K562 (cell line): ENCODE measurements around the gene STK16. TPM values are rescaled to one million over a fixed set of nuclear protein-coding genes. Genes with fewer than 3 reads are reported as not detected.

Experiments used
- ATAC-seq: fragments of 200-7000 bp; cut with Tn5 transposase; 3 replicates; pipeline ENCODE4 v1.9.1; 2020; ENCODE audit warnings: moderate library complexity
- BruUV-seq: library from RNA; stranded (reverse); fragments of 400-500 nt; replicated peaks from 2 replicates; lab custom pipeline; 2021; lab: Mats Ljungman, UMichigan
- CTCF ChIA-PET: fragments of 300-600 bp; formaldehyde crosslinking; extraction: SDS; loops from one replicate; lab custom pipeline; 2021; ENCODE audit warnings: low intra/inter-chr PET ratio; lab: Yijun Ruan, JAX
- POLR2A ChIA-PET: fragments of 300-600, 350-650 bp; sonication (Branson Sonifier 250); formaldehyde crosslinking; extraction: SDS; loops from one replicate; lab custom pipeline; 2021; ENCODE audit warnings: antibody characterized with exemption, inconsistent platforms; lab: Yijun Ruan, JAX
- DNase-seq, 4 experiments: peaks; one replicate each; pipeline versions ENCODE4 v3.0.0 to v3.0.0-alpha.2; 2011 to 2018; ENCODE audit warnings: low spot score in 3 of 4, mixed read lengths in 3 of 4; ENCODE audit errors: extremely low read depth in 1 of 4
- FAIRE-seq: peaks from 2 replicates; lab custom pipeline; 2011; peaks lifted over from hg19 to GRCh38; lab: Jason Lieb, UNC
- H2AFZ ChIP-seq: 2 replicates; pipeline ENCODE4 v1.6.0; 2011; ENCODE audit warnings: low read depth, low read length, control low read depth, inconsistent platforms
- H3K27ac ChIP-seq: fragments of 200-600 bp; 3 replicates; pipeline ENCODE4 v1.8.0; 2011; ENCODE audit warnings: low read depth, mild to moderate bottlenecking, control low read depth, inconsistent platforms, low read length, moderate library complexity, mixed read lengths; ENCODE audit errors: extremely low read depth
- H3K27me3 ChIP-seq, 2 experiments: fragments of 300-600 bp in 1 of 2; 2 replicates in 1 of 2; 3 replicates in 1 of 2; pipeline versions ENCODE4 v1.6.0 to v1.8.0; 2011; ENCODE audit warnings: inconsistent platforms in 2 of 2, low read length in 2 of 2, mild to moderate bottlenecking in 1 of 2, mixed read lengths in 1 of 2, moderate library complexity in 1 of 2; ENCODE audit not compliant: control insufficient read depth in 2 of 2, insufficient read depth in 2 of 2
- H3K36me3 ChIP-seq: fragments of 300-600 bp; 3 replicates; pipeline ENCODE4 v1.8.0; 2011; ENCODE audit warnings: mild to moderate bottlenecking, low read length, inconsistent platforms; ENCODE audit not compliant: control insufficient read depth, insufficient read depth
- H3K4me1 ChIP-seq, 2 experiments: fragments of 200-600 bp in 1 of 2; replicated peaks in 1 of 2; 2 replicates in 1 of 2; 3 replicates in 1 of 2; pipeline versions ENCODE4 v1.5.1 to v1.8.0; 2011; ENCODE audit warnings: inconsistent platforms in 2 of 2, low read length in 2 of 2, mild to moderate bottlenecking in 1 of 2, mixed read lengths in 1 of 2, moderate library complexity in 1 of 2; ENCODE audit not compliant: control insufficient read depth in 2 of 2, insufficient read depth in 2 of 2
- H3K4me2 ChIP-seq: 2 replicates; pipeline ENCODE4 v1.6.1; 2011; ENCODE audit warnings: low read length, control low read depth, inconsistent platforms, mixed read lengths; ENCODE audit not compliant: insufficient read depth
- H3K4me3 ChIP-seq: fragments of 200-600 bp; sonication (generic), shearing (Covaris generic); 2 replicates; pipeline ENCODE4 v1.5.1; 2016; ENCODE audit warnings: control low read depth, inconsistent platforms
- H3K79me2 ChIP-seq: fragments of 200-600 bp; 3 replicates; pipeline ENCODE4 v1.8.0; 2011; ENCODE audit warnings: low read length, inconsistent platforms; ENCODE audit not compliant: control insufficient read depth, insufficient read depth
- H3K9ac ChIP-seq, 2 experiments: 2 replicates each; pipeline versions ENCODE4 v1.6.0 to v1.6.1; 2011; ENCODE audit warnings: low read depth in 2 of 2, low read length in 2 of 2, control low read depth in 1 of 2, inconsistent platforms in 1 of 2, mild to moderate bottlenecking in 1 of 2, mixed read lengths in 1 of 2; ENCODE audit not compliant: insufficient read depth in 1 of 2
- H3K9me1 ChIP-seq: one replicate; pipeline ENCODE4 v1.6.0; 2011; ENCODE audit warnings: inconsistent platforms, mild to moderate bottlenecking, low read length, moderate library complexity; ENCODE audit not compliant: control insufficient read depth, insufficient read depth
- H3K9me3 ChIP-seq: replicated peaks from 2 replicates; pipeline ENCODE4 v1.5.1; 2011; ENCODE audit warnings: low read depth, low read length, inconsistent platforms; ENCODE audit not compliant: control insufficient read depth, insufficient read depth
- H4K20me1 ChIP-seq: replicated peaks from 2 replicates; pipeline ENCODE4 v1.6.1; 2011; ENCODE audit warnings: low read length, inconsistent platforms, mixed read lengths; ENCODE audit not compliant: control insufficient read depth, insufficient read depth
- NCOR1 ChIP-seq: fragments of 450-650 bp; IDR thresholded peaks from 2 replicates; pipeline ENCODE4 v1.6.1; 2016; ENCODE audit warnings: mild to moderate bottlenecking, moderate library complexity
- RBFOX2 ChIP-seq: fragments of 200-400 bp; formaldehyde crosslinking; IDR thresholded peaks from 2 replicates; pipeline ENCODE4 v1.6.1; 2017; ENCODE audit warnings: low read depth, mild to moderate bottlenecking, low read length, moderate library complexity
- WGBS: fragments of 100-300 bp; shearing (Covaris generic); methylation state at CpG from one replicate; pipeline ENCODE4 v1.1.6; 2016; ENCODE audit warnings: low coverage, mixed read lengths; ENCODE audit not compliant: insufficient coverage; ENCODE audit errors: missing lambda C conversion rate; 5-methylcytosine and 5-hydroxymethylcytosine counted together
- in situ Hi-C: fragments of 300-500 bp; cut with MboI; formaldehyde crosslinking; loops from 4 replicates; pipeline ENCODE4 v1.15.0; 2018; ENCODE audit warnings: inconsistent platforms, mixed read lengths
- intact Hi-C: fragments of 100-400 bp; cut with micrococcal nuclease; formaldehyde crosslinking; loops from 2 replicates; pipeline ENCODE4 v1.14.2; 2022
- polyA plus RNA-seq, 8 experiments: library from polyadenylated mRNA; depleted of rRNA in 4 of 8; stranded (reverse) in 5 of 8; unstranded in 3 of 8; fragments of >200 nt; fragmentation: Nextera tagmentation in 2 of 8; fragmentation: Illumina TruSeq in 1 of 8; extraction: Ambion mirVana in 2 of 8; extraction: Trizol in 1 of 8; gene quantifications; 2 replicates each; pipeline versions ENCODE4 v1.2.1 to v1.2.3, GENCODE V29; 2011 to 2014; ENCODE audit warnings: inconsistent platforms in 1 of 8, missing spikeins in 1 of 8
- total RNA-seq, 7 experiments: library from RNA; depleted of rRNA in 6 of 7; stranded (reverse); fragments of >200 nt in 6 of 7; fragmentation: Illumina TruSeq in 2 of 7; extraction: Trizol in 2 of 7; gene quantifications; 2 replicates each; pipeline versions ENCODE4 v1.2.1 to v1.2.3, GENCODE V29; 2011 to 2021; ENCODE audit warnings: low replicate concordance in 1 of 7
- TF ChIP-seq, protein P1 (sequence below): sonication (generic); formaldehyde crosslinking; IDR thresholded peaks from 2 replicates; pipeline ENCODE4 v1.8.0; 2023; ENCODE audit warnings: missing genetic modification reagents, mild to moderate bottlenecking, borderline replicate concordance
- TF ChIP-seq, protein P2 (sequence below): IDR thresholded peaks from 2 replicates; pipeline ENCODE4 v1.6.1; 2011; ENCODE audit not compliant: insufficient read length; ENCODE audit errors: extremely low read depth

STK16 gene
- total and polyA plus RNA-seq, 9 of the 15 experiments (the other 6 are each of a cell fraction or from before 2014, with no cell fraction given), result 5.4 to 36.2 (median 17.8) TPM

DNA sequence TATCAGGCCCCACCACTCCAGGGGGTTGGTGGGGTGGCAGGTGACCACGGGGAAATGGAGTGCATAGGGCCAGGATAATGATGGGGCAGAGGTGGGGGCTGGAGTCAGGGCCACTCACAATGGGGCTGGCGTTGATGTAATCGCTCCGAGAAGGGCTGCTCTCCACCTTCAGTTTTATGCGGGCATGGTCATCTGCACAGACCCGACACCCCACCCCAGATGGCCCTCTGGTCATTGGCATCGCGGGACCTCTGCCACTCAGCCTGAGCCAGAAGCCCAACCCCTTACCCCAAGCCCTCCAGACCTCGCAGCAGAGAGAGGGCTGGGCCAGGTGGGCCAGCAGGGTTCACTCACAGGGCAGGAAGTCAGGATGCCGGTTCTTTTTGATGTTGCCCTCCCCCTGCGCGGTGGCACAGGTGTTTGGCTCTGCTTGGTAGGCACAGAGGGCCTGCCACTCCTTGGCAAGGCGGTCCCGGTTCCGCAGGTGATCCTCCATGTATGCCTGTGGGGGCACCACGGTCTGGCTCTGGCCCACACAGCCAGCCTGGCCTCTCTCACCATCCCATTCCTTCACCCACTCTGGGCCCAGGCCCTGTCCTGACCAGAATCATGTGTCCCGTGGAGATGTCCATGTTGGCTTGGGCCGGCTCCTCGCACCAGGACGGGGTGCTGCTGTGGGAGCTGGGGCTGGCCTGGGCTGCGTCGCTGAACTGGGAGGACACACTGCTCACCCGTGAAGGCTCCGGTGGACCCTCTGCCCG, 51.5 kb downstream of the STK16 start:
- CTCF ChIA-PET, result interaction anchor here (4.2 kb wide), 1 partner anchor 18 kb away, joined by 28 read pairs; the partner anchor contains the start of gene DNAJB2
- H3K9me3 ChIP-seq, result no peaks in the 10 kb centered on the region
- POLR2A ChIA-PET, result interaction anchor here (0.6 to 1.4 kb wide), 2 partner anchors 19 to 65 kb away, joined by 3 read pairs; no protein-coding TSS in a partner anchor
- H3K27me3 ChIP-seq, result peaks cover 8 to 25% of the 10 kb centered on the region in 2 experiments
- no peak overlapping the region for H2AFZ ChIP-seq
- no peaks in the 10 kb centered on the region for H3K36me3 ChIP-seq
- H3K9ac ChIP-seq, result peak overlapping the region in 1 of 2 experiments; percentile 79; a peak in 2 of 4 replicates
- H3K4me2 ChIP-seq, result no peak overlapping the region
- H4K20me1 ChIP-seq, result no peaks in the 10 kb centered on the region
- H3K9me1 ChIP-seq, result no peaks in the 10 kb centered on the region
- FAIRE-seq, result no peak
- DNase-seq, result no peak
- peaks cover 22 to 44% of the 10 kb centered on the region in 2 experiments; a peak in 4 of 5 replicates for H3K4me1 ChIP-seq
- H3K79me2 ChIP-seq, result no peaks in the 10 kb centered on the region
- no peak overlapping the region for H3K27ac ChIP-seq
- intact Hi-C loops, result loop anchor here (5.0 kb wide), 2 partner anchors 55 to 70 kb away; partner anchors contain the start of genes ANKZF1 and ATG9A
- BruUV-seq, result no TSS peak
- no peak for ATAC-seq
- H3K4me3 ChIP-seq, result no peak overlapping the region
- TF ChIP-seq, protein P1, sequence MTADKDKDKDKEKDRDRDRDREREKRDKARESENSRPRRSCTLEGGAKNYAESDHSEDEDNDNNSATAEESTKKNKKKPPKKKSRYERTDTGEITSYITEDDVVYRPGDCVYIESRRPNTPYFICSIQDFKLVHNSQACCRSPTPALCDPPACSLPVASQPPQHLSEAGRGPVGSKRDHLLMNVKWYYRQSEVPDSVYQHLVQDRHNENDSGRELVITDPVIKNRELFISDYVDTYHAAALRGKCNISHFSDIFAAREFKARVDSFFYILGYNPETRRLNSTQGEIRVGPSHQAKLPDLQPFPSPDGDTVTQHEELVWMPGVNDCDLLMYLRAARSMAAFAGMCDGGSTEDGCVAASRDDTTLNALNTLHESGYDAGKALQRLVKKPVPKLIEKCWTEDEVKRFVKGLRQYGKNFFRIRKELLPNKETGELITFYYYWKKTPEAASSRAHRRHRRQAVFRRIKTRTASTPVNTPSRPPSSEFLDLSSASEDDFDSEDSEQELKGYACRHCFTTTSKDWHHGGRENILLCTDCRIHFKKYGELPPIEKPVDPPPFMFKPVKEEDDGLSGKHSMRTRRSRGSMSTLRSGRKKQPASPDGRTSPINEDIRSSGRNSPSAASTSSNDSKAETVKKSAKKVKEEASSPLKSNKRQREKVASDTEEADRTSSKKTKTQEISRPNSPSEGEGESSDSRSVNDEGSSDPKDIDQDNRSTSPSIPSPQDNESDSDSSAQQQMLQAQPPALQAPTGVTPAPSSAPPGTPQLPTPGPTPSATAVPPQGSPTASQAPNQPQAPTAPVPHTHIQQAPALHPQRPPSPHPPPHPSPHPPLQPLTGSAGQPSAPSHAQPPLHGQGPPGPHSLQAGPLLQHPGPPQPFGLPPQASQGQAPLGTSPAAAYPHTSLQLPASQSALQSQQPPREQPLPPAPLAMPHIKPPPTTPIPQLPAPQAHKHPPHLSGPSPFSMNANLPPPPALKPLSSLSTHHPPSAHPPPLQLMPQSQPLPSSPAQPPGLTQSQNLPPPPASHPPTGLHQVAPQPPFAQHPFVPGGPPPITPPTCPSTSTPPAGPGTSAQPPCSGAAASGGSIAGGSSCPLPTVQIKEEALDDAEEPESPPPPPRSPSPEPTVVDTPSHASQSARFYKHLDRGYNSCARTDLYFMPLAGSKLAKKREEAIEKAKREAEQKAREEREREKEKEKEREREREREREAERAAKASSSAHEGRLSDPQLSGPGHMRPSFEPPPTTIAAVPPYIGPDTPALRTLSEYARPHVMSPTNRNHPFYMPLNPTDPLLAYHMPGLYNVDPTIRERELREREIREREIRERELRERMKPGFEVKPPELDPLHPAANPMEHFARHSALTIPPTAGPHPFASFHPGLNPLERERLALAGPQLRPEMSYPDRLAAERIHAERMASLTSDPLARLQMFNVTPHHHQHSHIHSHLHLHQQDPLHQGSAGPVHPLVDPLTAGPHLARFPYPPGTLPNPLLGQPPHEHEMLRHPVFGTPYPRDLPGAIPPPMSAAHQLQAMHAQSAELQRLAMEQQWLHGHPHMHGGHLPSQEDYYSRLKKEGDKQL (CRISPR knock-in tag), result no peak
- TF ChIP-seq NCOR1, result no peak
- TF ChIP-seq RBFOX2, result 0 out of 2 replicates have a peak, but pooled peaks have one; percentile 16
- TF ChIP-seq, protein P2, sequence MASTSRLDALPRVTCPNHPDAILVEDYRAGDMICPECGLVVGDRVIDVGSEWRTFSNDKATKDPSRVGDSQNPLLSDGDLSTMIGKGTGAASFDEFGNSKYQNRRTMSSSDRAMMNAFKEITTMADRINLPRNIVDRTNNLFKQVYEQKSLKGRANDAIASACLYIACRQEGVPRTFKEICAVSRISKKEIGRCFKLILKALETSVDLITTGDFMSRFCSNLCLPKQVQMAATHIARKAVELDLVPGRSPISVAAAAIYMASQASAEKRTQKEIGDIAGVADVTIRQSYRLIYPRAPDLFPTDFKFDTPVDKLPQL, result no peak
- 83% methylated on average over 8 of the region's 25 CpGs for WGBS
- in situ Hi-C loops, result no loop called here
